ENCODE measurements around the gene SPHK2.

- no peak for TF ChIP-seq CTCF (IDR thresholded peaks at IDR 0.05)
- TF ChIP-seq POLR2A (IDR thresholded peaks at IDR 0.05), result no peak
Observed at GRCh38 chr19:48624791-48625723, 5.8 kb downstream of the SPHK2 start.
